ENCODE data around the gene PACC1. TPM values are rescaled to one million over a fixed set of nuclear protein-coding genes. Genes with fewer than 3 reads are reported as not detected.

PACC1 gene
- total RNA-seq, 1 experiment from 2014 or later, result 27.7 TPM

DNA sequence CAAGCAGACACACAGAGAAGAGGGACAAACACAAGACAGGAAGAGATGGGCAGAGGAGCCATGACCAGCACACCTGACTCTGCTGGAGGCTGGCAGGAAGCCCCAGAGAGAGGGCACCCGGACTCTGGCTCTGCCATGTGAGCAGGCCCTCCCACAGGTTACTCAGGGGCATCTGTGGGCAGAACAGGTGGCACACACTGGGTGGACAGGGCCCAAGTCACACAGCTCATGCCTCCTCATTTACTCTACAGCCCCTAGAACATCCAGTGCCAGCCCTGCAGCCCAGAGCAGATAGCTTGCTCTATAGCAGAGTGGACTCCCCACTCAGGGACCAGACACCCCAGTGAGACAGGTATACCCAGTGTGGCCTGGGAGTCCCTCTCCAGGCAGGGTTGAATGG lies 28.7 kb downstream of the PACC1 start:
- no peaks in the 10 kb centered on the region for H3K79me2 ChIP-seq (ENCODE audit: low read depth)
- no peaks in the 10 kb centered on the region for H3K4me1 ChIP-seq (replicated peaks; ENCODE audit: insufficient read depth)
- intact Hi-C loops (cut with micrococcal nuclease; ENCODE audit: unreplicated experiment), result no loop called here
- CTCF ChIA-PET, result no interaction called here
- no peaks in the 10 kb centered on the region for H3K9me2 ChIP-seq (ENCODE audit: insufficient read depth)
- no peaks in the 10 kb centered on the region for H3F3A ChIP-seq (ENCODE audit: insufficient read depth, low read depth)
- H2AFZ ChIP-seq, result no peak overlapping the region
- no peak overlapping the region for H3K4me3 ChIP-seq
- POLR2A ChIA-PET (ENCODE audit: unreplicated experiment), result no interaction called here
- H3K36me3 ChIP-seq (ENCODE audit: low read depth), result 0 out of 2 replicates have a peak, but pooled peaks cover 6% of the 10 kb centered on the region
- no peak for DNase-seq
- no peaks in the 10 kb centered on the region for H3K27me3 ChIP-seq (ENCODE audit: insufficient read depth, low read depth)
- no TSS peak for BruUV-seq (replicated peaks)
- no peaks in the 10 kb centered on the region for H3K9me3 ChIP-seq (ENCODE audit: insufficient read depth, low read depth)
- no peak for TF ChIP-seq CTCF (conservative IDR thresholded peaks at IDR 0.05)
- TF ChIP-seq EZH2 (IDR thresholded peaks at IDR 0.05; ENCODE audit: low read depth), result no peak
- no peak overlapping the region for H3K4me2 ChIP-seq
- H3K27ac ChIP-seq, result no peak overlapping the region
- H4K20me1 ChIP-seq (ENCODE audit: insufficient read depth), result no peaks in the 10 kb centered on the region

GRCh38 chr1:212381397-212382035 lies 33.2 kb downstream of the PACC1 start:
- Histone ChIP-seq H3K79me2 (ENCODE audit: low read depth) (no peaks in the 10 kb centered on the region), H3K27me3 (ENCODE audit: insufficient read depth, low read depth) (no peaks in the 10 kb centered on the region), H3F3A (ENCODE audit: insufficient read depth, low read depth) (no peaks in the 10 kb centered on the region), H4K20me1 (ENCODE audit: insufficient read depth) (no peaks in the 10 kb centered on the region), H3K36me3 (ENCODE audit: low read depth) (peaks cover 6% of the 10 kb centered on the region; the same call in 1 of the 2 replicates), H3K9me2 (ENCODE audit: insufficient read depth) (no peaks in the 10 kb centered on the region), H3K4me3 (no peak overlapping the region), H3K27ac (no peak overlapping the region), H3K9me3 (ENCODE audit: insufficient read depth, low read depth) (no peaks in the 10 kb centered on the region), H3K4me2 (no peak overlapping the region), H3K4me1 (replicated peaks; ENCODE audit: insufficient read depth) (no peaks in the 10 kb centered on the region), H2AFZ (no peak overlapping the region)
- no TSS peak for BruUV-seq (replicated peaks)
- POLR2A ChIA-PET (ENCODE audit: unreplicated experiment), result no interaction called here
- intact Hi-C loops (cut with micrococcal nuclease; ENCODE audit: unreplicated experiment), result no loop called here
- no peak for DNase-seq
- CTCF ChIA-PET, result interaction anchor here (0.6 kb wide), 1 partner anchor 632 kb away, joined by 4 read pairs; no protein-coding TSS in a partner anchor
- TF ChIP-seq CTCF (conservative IDR thresholded peaks at IDR 0.05), result no peak
- no peak for TF ChIP-seq EZH2 (IDR thresholded peaks at IDR 0.05; ENCODE audit: low read depth)

DNA sequence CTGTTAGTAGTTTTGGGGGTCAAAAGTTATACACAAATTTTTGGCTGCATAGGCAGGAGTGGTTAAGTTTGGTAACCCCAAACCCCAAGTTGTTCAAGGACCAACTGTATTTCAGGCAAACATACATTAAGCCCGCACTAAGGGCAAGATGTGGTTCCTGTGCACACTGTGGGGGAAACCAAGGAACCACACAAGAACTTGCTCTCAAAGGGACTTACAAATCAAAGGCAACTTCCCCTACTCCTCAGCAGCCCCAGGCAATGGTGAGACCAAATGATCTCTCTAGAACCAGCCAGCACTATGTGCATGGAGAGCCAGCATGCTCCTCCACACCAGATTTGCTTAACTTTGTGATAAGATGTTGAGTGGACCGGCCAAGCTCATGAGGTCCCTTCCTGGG lies 35.3 kb downstream of the PACC1 start:
- Histone ChIP-seq H3F3A (ENCODE audit: insufficient read depth, low read depth) (no peaks in the 10 kb centered on the region), H3K27me3 (ENCODE audit: insufficient read depth, low read depth) (no peaks in the 10 kb centered on the region), H3K9me2 (ENCODE audit: insufficient read depth) (no peaks in the 10 kb centered on the region), H3K36me3 (ENCODE audit: low read depth) (peaks cover 5% of the 10 kb centered on the region; the same call in 1 of the 2 replicates), H3K4me1 (replicated peaks; ENCODE audit: insufficient read depth) (no peaks in the 10 kb centered on the region), H3K27ac (no peak overlapping the region), H3K79me2 (ENCODE audit: low read depth) (no peaks in the 10 kb centered on the region), H2AFZ (no peak overlapping the region), H4K20me1 (ENCODE audit: insufficient read depth) (no peaks in the 10 kb centered on the region), H3K4me2 (no peak overlapping the region), H3K9me3 (ENCODE audit: insufficient read depth, low read depth) (no peaks in the 10 kb centered on the region), H3K4me3 (no peak overlapping the region)
- no TSS peak for BruUV-seq (replicated peaks)
- no peak for DNase-seq
- intact Hi-C loops (cut with micrococcal nuclease; ENCODE audit: unreplicated experiment), result no loop called here
- TF ChIP-seq CTCF (conservative IDR thresholded peaks at IDR 0.05), result no peak
- no peak for TF ChIP-seq EZH2 (IDR thresholded peaks at IDR 0.05; ENCODE audit: low read depth)
- ChIA-PET CTCF (no interaction called here), POLR2A (ENCODE audit: unreplicated experiment) (no interaction called here)
